HG03139 (cell line): Measurements from ENCODE around the gene POLR2I.
"Not testable (repeated sequence)": the region's sequence is repeated elsewhere in the genome, so short reads cannot be mapped to it uniquely, and the experiment has no call there.

Experiments used
- ATAC-seq: cut with Tn5 transposase; IDR thresholded peaks from one replicate; pipeline ENCODE4 v1.9.1; 2021; ENCODE audit not compliant: unreplicated experiment

Gene POLR2I

DNA sequence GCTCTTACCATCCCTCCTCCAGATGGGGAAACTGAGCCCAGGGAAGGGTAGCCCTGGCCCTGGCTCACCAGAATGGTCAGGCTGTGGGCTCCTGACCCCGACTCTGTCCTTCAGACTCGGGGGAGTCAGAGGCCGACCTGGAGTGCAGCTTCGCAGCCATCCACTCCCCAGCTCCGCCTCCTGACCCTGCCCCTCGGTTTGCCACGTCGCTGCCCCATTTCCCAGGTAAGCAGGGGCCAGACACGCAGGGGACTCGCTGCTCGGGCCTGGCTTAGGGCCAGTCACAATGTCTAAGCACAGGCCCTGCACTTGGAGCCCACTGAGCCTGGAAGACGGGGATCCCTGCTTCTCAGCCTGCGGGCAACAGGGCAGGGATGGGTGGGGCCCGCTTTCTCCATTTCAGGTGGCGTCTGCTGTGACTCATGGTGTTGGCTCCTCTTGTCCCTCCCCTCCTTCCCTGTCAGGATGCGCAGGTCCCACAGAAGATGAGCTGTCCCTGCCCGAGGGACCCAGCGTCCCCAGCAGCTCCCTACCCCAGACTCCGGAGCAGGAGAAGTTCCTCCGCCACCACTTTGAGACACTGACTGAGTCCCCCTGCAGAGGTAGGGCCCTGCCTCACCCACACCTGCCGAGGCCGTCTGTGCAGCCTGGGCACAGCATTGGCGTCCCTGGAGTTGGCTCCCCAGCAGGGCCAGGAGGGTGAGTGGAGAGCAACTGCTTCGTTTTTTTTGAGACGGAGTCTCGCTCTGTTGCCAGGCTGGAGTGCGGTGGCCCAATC, 12.9 kb downstream of the POLR2I start:
- no peak for ATAC-seq

DNA sequence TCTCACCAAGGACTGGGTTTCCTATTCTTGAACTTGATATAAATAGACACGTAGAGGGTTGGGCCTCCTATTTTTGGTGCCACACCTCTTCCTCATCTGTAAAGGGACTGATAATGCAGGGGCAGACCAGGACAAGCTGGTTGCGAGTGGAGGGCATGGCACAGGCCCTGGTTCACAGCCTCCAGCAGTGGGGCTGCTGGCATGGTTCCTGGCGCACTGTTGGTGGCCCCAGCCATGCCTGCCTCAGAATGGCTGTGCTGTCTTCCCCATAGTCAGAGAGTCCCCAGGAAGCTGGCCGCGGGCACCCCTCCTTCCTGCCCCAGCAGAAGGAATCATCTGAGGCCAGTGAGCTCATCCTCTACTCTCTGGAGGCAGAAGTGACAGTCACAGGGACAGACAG, 14.2 kb downstream of the POLR2I start:
- ATAC-seq: no peak

DNA sequence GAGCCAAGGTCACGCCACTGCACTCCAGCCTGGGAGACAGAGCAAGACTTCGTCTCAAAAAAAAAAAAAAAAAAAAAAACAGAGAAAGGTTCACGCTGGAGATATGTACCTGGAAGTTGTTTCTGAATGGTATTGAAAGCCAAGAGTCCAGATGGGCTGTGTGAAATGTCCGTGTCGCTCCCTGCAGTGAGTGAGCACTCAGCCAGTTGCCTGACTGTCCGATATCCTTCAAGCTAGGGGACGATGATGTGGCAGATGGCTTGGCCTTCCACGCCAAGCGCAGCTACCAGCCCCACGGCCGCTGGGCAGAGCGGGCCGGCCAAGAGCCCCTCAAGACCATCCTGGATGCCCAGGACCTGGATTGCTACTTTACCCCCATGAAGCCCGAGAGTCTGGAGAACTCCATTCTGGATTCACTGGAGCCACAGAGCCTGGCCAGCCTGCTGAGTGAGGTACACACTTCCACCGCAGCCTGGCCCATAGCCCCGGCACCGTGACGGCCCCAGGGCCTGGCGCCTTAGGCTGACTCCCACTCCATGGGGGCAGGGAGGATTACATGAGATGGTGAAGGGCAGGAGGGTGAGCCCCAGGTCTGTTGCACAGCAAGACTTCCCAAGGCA, 15.4 kb downstream of the POLR2I start:
- ATAC-seq: no peak

DNA sequence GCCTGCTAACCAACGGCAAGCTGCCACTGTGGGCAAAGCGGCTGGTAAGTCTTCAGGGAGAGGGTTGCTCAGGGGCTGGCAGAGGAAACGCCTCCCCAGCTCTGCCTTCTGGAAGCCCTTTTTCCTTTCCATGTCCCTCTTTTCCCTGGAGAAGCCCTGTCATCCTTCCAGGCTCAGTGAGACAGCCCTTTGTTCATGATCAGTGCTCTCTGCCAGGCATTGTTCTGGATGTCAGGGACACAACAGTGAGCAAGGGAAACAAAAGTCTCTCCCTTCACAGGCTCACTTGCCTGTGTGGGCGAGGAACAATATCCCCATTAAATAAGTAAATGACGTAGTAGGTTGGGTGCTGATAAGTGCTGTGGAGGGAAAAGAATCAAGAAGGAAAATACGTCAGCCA, 17.6 kb downstream of the POLR2I start:
- ATAC-seq: no peak

DNA sequence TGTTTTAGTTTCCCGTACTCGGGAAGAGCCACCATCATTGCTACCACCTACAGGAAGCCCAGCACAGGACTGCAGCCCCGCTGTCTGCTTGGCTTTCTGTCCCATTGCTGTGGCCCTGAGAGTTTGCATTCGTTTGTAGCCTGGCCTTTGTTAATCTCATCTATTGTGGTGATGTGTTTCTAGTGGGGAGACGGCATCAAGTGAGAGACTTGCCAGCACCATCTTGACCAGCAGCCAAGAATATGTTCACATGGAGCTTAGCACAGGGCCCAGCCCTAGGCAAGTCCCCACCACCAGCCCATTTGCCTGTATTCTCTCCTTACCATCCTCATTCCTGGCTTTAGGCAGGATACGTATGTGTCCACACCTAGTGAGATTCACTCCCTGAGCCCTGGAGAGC, 21.0 kb downstream of the POLR2I start:
- ATAC-seq: no peak

DNA sequence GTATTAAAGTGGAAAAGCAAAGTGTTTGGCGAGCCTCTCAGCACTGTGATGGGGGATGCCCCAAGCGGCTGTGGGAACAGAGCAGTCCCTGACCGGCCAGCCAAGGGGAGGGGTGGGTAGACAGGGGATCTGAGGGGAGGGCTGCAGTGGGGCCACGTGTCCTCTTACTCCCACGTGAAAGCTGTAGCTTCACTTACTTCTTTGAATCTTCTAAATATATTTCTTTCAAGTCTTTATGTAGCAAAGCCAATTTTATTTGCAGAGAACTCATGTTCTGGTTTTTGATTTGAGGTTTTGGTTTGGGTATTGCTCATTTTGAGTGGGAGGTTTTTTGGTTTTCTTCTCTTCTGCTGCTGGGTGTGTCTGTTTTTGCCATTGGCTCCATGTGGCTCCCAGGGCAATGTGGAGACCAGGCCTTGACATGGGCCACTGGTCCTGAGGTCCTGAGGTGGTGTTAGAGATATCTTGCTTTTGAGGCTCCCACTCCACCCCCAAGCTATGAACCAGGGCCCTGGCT, 21.5 kb downstream of the POLR2I start:
- ATAC-seq: no peak

DNA sequence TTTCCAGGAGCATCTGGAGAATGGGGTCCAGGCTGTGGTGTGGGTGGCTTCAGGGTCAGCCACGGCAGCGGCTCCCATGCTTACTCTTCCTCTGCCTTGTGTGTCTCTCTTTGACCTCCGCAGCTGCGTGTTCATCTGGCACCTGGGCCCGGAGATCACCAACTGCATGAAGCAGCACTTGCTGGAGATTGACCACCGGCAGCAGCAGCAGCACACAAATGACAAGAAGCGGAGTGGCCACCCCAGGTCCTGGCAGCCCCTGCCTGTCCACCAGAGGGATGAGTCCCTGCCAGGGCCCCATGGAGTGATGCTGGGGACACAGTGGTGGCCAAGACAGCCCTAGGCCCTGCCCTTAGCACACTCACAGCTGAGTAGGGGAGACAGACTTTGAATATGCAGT, 22.1 kb downstream of the POLR2I start:
- no peak for ATAC-seq

DNA sequence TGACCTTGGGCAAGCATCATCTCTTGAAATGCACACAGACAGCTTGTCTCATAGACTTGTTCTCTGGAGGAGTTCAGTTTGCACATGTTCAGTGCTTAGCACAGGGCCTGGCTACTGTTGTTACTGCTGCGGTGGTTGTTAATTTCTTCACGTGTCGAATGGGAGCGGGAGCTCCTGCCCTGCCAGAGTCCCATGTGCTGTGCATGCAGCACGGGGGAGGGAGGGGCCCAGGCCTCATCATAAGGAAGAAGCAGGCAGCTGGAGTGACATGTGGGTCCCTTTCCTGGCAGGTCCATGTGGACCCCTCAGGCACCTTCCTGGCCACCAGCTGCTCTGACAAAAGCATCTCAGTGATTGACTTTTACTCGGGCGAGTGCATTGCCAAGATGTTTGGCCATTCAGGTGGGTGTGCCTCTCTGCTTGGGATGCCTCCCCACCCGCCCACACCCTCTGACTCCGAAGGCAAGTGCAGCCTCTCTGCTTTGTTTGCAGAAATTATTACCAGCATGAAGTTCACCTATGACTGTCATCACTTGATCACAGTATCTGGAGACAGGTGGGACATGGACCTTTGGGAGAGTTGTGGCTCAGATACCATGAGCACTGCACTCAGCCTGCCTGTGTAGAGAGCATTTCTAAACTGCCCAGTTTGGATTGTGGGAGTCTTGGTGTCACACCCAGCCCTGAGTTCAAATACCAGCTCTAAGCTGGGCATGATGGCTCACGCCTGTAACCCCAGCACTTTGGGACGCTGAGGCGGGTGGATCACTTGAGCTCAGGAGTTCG, 23.6 kb downstream of the POLR2I start:
- no peak for ATAC-seq

DNA sequence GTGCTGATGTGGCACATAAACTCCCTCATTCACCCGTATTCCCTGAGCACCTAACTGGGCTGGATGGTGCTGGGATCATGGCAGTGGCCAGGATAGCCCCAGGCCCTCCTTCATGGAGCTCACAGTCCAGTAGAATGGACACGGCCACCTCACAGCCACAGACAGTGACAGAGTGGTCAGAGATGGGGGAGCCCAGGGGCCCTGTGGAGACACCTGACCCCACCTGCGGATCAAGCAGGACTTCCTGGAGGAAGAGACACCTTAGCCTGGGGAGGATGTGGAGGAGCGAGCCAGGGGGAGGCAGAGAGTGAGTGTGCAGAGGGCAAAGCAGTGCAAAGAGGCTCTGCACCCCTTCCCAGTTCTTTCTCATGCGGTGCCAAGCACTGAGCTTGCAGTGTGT, 24.8 kb downstream of the POLR2I start:
- ATAC-seq: no peak

DNA sequence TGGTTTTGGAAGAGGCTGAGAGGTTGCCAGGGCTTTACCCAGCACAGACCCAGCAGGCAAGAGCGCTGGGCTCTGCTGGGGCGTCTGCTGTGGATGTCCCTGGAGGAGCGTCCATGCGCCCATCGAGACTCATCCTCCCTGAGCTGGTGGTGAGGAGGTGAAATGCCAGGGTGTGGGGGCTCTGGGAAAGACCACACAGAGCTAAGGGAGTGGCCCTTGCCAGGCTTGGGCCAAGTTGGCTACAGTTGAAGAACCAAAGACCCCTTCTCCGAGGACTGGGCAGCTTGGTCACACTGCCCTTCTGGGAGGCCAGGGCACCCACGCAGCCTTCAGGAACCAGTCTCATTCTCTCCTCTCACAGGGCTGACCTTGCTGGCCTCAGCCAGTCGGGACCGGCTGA, 28.3 kb downstream of the POLR2I start:
- no peak for ATAC-seq

DNA sequence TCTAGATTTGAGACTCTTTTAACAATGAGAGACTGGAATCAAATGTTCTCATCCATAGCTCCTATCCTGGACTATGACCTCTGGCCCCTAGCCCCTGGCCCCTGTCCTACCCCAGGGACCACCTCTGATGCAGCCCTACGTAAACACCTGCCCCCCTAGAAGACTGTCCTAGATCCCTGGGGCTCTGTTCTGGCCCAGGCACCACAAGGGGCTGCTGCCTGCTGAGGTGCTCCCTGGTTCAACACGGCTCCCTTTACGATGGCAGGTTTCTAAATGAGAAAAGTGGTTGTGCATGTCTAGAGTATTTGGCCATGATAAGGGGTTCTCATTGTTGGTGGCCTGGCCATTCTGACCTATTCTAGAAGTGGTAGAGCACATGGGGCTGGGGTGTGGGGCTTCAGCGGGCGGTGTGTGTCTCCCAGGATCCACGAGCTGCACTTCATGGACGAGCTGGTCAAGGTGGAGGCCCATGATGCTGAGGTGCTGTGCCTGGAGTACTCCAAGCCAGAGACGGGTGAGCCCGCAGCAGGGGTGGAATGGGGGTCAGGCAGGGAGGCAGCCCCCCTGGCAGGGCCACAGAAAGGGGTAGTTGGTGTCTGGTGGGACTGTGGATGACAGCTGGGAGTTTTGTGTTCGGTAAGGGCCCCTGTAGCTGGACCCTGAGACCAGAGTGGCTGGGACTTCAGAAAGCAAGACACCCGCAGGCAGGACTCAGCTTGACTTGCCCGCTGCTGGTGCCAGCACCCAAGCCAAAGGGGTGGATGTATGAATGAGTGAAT, 30.3 kb downstream of the POLR2I start:
- no peak for ATAC-seq

DNA sequence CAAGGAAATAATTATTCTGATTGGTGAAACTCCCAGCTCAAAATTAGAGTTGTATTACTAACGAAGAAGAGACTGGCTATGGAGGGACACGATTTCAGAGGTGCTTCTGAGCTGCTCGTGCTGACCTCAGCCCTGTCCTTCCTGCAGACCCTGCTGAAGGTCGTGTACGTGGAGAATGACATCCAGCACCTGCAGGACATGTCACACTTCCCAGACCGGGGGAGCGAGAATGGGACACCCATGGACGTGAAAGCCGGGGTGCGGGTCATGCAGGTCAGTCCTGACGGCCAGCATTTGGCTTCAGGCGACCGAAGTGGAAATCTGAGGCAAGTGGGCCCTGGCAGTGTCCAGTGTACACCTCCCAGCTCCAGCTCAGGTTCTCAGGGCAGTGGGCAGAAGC, 31.8 kb downstream of the POLR2I start:
- ATAC-seq: no peak

DNA sequence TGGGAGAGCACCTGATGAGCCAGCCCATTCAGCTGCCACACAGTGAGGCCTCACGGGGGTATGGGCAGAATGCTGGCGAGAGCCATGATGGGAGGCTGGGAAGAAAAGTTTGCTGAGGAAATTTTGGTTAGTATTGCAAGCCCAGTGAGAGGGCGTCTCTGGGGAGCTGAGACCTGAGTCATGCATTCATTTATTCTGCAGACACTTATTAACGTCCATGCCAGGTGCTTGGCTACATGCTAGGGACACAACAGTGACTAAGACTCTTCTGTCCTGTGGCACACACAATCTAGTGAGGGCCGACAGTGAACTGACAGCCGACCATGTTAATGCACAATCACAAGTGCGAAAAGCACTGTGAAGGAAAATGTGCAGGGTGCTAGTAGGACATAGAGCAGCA, 32.8 kb downstream of the POLR2I start:
- ATAC-seq: no peak

DNA sequence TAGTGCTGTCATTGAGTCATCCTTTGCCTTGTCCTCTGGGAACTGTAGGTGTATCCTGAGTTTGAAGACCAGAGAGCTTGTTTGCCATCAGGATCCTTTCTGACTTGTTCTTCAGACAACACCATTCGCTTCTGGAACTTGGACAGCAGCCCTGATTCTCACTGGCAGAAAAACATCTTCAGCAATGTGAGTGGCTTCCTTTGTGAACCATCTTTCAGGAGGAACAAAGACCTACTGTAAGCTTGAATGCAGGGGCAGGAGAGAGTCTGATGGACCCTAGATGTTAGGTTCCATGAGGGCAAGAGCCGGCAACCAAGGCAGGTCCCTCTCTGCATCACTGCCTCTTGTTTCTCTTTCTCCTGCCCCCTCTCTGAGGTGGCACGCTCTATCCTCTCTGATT, 33.3 kb downstream of the POLR2I start:
- ATAC-seq: no peak

DNA sequence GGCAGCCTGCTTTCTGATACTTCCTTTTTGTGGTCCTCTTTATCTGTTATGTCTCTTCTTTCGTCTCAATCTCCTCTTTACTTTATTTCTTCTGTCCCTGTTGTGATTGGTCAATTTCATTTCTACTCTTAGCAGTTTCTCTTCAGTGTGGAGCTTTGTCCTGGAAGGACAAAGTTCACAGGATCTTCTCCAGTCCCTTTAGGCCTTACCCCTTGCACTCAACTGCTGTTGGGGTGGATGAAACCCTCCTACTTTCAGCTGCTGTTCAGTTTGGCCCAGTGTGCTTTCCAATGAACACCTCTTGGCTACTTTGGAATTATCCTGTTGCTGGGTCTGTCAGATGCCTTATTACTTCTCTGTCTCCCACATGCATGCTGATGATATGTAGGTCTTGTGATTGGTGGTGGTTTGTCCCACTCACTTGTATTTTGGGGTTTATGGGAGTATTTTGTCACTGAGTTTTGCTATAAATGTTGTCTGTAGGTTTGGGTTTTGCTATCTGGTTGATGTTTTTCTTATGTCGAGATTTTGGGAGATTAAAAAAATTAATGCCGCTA, 35.2 kb downstream of the POLR2I start:
- no peak for ATAC-seq

DNA sequence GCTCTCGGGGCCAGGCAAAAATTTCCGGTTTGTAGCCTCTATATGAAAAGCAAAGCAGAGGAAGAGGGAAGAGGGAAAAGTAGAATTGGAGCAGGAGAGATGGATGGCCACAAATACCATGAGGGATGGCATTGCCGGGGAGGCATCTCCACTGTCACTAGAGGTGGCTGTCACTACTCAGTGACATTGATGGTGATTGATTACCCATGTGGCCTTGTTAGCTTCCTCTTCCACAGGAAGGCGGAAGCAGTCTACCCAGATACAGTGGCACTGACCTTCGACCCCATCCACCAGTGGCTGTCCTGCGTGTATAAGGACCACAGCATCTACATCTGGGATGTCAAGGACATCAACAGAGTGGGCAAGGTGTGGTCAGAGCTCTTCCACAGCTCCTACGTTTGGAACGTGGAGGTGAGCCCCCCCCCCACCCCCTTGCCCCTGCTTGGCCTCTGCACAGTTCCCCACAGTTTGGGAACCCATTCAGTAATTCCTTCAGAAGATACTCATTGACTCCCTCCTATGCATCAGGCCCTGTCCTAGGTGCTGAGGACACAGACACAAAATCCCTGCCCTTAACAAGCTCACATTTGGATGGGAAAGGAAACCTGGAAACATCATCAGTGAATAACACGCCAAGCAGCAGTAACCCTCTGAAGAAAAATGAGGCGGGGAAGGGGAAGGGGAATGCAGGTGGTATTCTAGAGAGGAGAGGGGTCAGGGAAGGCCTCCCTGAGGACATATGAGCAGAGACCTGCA, 41.4 kb downstream of the POLR2I start:
- ATAC-seq: no peak

DNA sequence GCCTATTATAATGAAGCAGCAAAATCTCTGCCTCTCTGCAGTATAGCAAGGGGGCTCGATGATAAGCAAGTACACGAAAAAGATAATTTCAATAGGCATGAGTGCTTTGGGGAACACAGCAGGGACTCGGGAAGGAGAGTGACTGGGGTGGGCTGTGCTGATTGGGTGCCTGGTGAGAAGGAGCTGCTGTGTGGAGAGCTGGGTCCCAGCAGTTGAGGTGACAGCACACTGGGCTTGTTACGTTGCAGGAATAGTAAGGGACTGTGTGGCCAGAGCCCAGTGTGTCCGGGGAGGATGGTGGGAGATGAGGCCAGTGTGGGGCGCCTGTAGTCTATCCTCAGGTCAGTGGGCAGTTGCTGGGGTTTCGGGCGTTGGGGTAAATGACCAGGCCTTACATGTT, 42.6 kb downstream of the POLR2I start:
- no peak for ATAC-seq

DNA sequence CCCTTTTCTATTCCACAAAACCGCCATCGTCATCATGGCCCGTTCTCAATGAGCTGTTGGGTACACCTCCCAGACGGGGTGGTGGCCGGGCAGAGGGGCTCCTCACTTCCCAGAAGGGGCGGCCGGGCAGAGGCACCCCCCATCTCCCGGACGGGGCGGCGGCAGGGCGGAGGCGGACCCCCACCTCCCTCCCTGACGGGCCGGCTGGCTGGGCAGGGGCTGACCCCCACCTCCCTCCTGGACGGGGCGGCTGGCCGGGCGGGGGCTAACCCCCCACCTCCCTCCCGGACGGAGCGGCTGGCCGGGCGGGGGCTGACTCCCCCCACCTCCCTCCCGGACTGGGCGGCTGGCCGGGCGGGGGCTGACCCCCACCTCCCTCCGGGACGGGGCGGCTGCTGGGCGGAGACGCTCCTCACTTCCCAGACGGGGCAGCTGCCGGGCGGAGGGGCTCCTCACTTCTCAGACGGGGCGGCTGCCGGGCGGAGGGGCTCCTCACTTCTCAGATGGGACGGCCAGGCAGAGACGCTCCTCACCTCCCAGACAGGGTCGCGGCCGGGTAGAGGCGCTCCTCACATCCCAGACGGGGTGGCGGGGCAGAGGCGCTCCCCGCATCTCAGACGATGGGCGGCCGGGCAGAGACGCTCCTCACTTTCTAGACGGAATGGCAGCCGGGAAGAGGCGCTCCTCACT, 45.7 kb downstream of the POLR2I start:
- not testable (repeated sequence) for ATAC-seq

DNA sequence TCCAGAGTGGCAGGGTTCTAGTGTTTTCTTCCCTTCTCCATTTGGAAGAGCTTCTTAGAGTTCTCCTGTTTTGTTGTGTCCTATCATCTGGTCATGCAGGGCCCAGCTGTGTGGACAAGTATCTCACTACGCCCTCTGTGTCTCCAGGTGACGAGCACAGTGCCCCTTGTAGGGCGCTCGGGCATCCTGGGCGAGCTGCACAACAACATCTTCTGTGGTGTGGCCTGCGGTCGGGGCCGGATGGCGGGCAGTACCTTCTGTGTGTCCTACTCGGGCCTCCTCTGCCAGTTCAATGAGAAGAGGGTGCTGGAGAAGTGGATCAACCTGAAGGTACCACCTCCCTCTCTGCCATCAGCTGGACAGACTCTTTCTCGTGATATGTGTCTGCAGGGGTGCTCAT, 47.0 kb downstream of the POLR2I start:
- no peak for ATAC-seq

DNA sequence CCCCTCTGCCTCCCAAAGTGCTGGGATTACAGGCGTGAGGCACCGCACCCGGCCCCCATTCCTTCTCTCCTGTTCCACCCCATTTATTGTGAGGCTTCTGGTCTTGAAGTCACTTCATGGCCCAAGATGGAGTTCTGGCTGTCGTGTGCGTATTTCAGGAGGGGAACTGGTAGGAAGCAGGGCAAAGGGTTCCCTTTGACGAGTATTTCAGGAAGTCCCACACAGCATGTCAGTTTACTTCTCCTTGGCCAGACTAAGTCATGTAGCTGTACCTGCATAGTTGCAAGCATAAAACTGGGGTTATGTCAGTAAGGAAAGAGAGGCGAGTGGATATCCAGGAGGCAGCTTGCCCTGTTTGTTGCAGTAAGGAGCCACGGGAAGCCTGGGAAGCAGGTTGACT, 49.8 kb downstream of the POLR2I start:
- no peak for ATAC-seq
